K562 (cell line): ENCODE data around the gene IKZF3. TPM values are rescaled to one million over a fixed set of nuclear protein-coding genes. Genes with fewer than 3 reads are reported as not detected.

Source experiments
- IFI16 ChIP-seq: fragments of 250-450 bp; sonication (Bioruptor Pico); IDR thresholded peaks from 2 replicates; pipeline ENCODE4 v2.1.2; 2022; ENCODE audit warnings: mild to moderate bottlenecking, inconsistent platforms
- IRF2 ChIP-seq: sonication (generic); formaldehyde crosslinking; IDR thresholded peaks from 2 replicates; pipeline ENCODE4 v1.8.1; 2022; ENCODE audit warnings: mild to moderate bottlenecking, missing genetic modification reagents
- KLF16 ChIP-seq: IDR thresholded peaks from 2 replicates; pipeline ENCODE4 v1.6.1; 2016; ENCODE audit warnings: antibody characterized with exemption
- LARP7 ChIP-seq: fragments of 450-650 bp; IDR thresholded peaks from 2 replicates; pipeline ENCODE4 v1.6.1; 2016
- MYNN ChIP-seq, 2 experiments: sonication (generic); formaldehyde crosslinking in 1 of 2; IDR thresholded peaks; 2 replicates each; pipeline versions ENCODE4 v1.5.0 to v1.6.1; 2016 to 2020; ENCODE audit warnings: antibody characterized with exemption in 1 of 2, missing genetic modification reagents in 1 of 2
- NFIC ChIP-seq: fragments of 450-650 bp; IDR thresholded peaks from 2 replicates; pipeline ENCODE4 v1.6.1; 2017; ENCODE audit warnings: mild to moderate bottlenecking, inconsistent platforms
- PHB ChIP-seq: fragments of 250-450 bp; sonication (Bioruptor Pico); IDR thresholded peaks from 2 replicates; pipeline ENCODE4 v1.5.0; 2021
- RFX7 ChIP-seq: fragments of 250-450 bp; sonication (Bioruptor Pico); IDR thresholded peaks from 2 replicates; pipeline ENCODE4 v1.5.1; 2021; ENCODE audit warnings: mild to moderate bottlenecking
- SMARCA5 ChIP-seq: fragments of 450-650 bp; IDR thresholded peaks from 2 replicates; pipeline ENCODE4 v1.6.1; 2016
- SRF ChIP-seq, 2 experiments: fragments of 250-450, 450-650 bp in 1 of 2; sonication (Bioruptor Pico) in 1 of 2; sonication (generic) in 1 of 2; formaldehyde crosslinking; IDR thresholded peaks; 2 replicates each; pipeline versions ENCODE4 v1.5.0 to v1.5.1; 2020 to 2022; ENCODE audit warnings: mild to moderate bottlenecking in 1 of 2, missing genetic modification reagents in 1 of 2
- SRSF9 ChIP-seq: fragments of 200-400 bp; formaldehyde crosslinking; IDR thresholded peaks from 2 replicates; pipeline ENCODE4 v1.6.1; 2017; ENCODE audit warnings: low read depth, low read length, borderline replicate concordance
- U2AF2 ChIP-seq: fragments of 200-400 bp; formaldehyde crosslinking; optimal IDR thresholded peaks from 2 replicates; pipeline ENCODE3; 2017; ENCODE audit warnings: low read depth, mild to moderate bottlenecking, low read length
- ZNF445 ChIP-seq: fragments of 250-450 bp; sonication (Bioruptor Pico); IDR thresholded peaks from 2 replicates; pipeline ENCODE4 v1.4.0; 2020; ENCODE audit warnings: low read depth, mild to moderate bottlenecking, moderate library complexity
- ZNF668 ChIP-seq: fragments of 250-450 bp; sonication (Bioruptor Pico); IDR thresholded peaks from 2 replicates; pipeline ENCODE4 v1.8.0; 2022; ENCODE audit warnings: mild to moderate bottlenecking, inconsistent platforms
- polyA plus RNA-seq, 8 experiments: library from polyadenylated mRNA; depleted of rRNA in 4 of 8; stranded (reverse) in 5 of 8; unstranded in 3 of 8; fragments of >200 nt; fragmentation: Nextera tagmentation in 2 of 8; fragmentation: Illumina TruSeq in 1 of 8; extraction: Ambion mirVana in 2 of 8; extraction: Trizol in 1 of 8; gene quantifications; 2 replicates each; pipeline versions ENCODE4 v1.2.1 to v1.2.3, GENCODE V29; 2011 to 2014; ENCODE audit warnings: inconsistent platforms in 1 of 8, missing spikeins in 1 of 8
- total RNA-seq, 7 experiments: library from RNA; depleted of rRNA in 6 of 7; stranded (reverse); fragments of >200 nt in 6 of 7; fragmentation: Illumina TruSeq in 2 of 7; extraction: Trizol in 2 of 7; gene quantifications; 2 replicates each; pipeline versions ENCODE4 v1.2.1 to v1.2.3, GENCODE V29; 2011 to 2021; ENCODE audit warnings: low replicate concordance in 1 of 7
- TF ChIP-seq, protein P1 (sequence below): fragments of 450-650 bp; IDR thresholded peaks from 2 replicates; pipeline ENCODE4 v1.6.1; 2016; ENCODE audit warnings: mild to moderate bottlenecking, moderate library complexity

IKZF3 gene
- total and polyA plus RNA-seq, 9 of the 15 experiments (the other 6 are each of a cell fraction or from before 2014, with no cell fraction given): 0.06 to 1.6 (median 0.62) TPM

DNA sequence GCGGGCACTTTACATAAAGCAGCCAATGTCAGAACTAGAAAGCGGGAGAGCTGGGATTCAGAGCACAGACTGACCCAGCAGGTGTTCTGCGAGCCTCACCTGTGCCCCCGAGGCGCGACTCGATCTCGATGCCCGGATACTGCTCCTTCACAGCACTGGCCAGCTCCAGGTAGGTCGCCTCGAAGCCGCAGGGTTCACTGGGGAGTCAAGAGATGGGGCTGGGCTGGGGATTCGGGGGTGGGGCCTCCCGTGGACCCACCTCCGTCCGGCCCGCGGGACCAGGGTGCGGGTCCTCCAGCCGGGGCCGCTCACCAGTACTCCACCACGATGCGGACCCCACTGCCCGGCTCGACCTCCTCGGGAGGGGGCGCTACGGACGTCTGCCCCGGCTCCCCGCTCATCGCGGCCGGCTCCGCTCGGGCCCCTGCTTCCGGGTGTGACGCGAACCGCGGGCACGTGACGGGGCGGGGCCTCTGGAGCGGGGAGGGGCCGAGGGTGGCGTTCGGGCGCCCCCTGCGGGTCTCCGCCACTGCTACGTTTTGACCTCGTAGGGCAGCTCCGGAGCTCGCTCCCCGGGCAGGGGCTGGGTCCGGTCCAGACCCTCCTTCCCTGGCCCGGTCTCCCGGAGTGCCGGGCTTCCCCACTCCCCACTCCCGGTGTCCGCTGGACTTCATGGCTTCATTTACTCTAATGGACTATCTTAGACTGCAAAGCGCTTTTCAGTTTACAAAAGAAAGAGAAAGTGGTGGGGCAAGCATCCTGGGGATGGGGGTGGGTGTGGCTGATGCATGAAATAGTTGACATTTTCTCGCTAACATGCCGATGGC is 133.8 kb downstream of the IKZF3 start, which contains the start of gene MIEN1 (continued):
- TF ChIP-seq IRF2 (CRISPR knock-in tag) (no peak), SMARCA5 (no peak), LARP7 (no peak), PHB (CRISPR knock-in tag) (no peak), ZNF668 (CRISPR knock-in tag) (no peak), NFIC (no peak), RFX7 (CRISPR knock-in tag) (no peak), MYNN (IDR thresholded peaks at IDR 0.05) (peak; percentile 28; the same call in 1 of the 2 replicates), MYNN (CRISPR knock-in tag; IDR thresholded peaks at IDR 0.05) (no peak), SRF (CRISPR knock-in tag; IDR thresholded peaks at IDR 0.05) (no peak), IFI16 (CRISPR knock-in tag) (no peak), SRSF9 (no peak), U2AF2 (no peak), KLF16 (0 out of 2 replicates have a peak, but pooled peaks have one; percentile 34), ZNF445 (CRISPR knock-in tag) (no peak)
- TF ChIP-seq, protein P1, sequence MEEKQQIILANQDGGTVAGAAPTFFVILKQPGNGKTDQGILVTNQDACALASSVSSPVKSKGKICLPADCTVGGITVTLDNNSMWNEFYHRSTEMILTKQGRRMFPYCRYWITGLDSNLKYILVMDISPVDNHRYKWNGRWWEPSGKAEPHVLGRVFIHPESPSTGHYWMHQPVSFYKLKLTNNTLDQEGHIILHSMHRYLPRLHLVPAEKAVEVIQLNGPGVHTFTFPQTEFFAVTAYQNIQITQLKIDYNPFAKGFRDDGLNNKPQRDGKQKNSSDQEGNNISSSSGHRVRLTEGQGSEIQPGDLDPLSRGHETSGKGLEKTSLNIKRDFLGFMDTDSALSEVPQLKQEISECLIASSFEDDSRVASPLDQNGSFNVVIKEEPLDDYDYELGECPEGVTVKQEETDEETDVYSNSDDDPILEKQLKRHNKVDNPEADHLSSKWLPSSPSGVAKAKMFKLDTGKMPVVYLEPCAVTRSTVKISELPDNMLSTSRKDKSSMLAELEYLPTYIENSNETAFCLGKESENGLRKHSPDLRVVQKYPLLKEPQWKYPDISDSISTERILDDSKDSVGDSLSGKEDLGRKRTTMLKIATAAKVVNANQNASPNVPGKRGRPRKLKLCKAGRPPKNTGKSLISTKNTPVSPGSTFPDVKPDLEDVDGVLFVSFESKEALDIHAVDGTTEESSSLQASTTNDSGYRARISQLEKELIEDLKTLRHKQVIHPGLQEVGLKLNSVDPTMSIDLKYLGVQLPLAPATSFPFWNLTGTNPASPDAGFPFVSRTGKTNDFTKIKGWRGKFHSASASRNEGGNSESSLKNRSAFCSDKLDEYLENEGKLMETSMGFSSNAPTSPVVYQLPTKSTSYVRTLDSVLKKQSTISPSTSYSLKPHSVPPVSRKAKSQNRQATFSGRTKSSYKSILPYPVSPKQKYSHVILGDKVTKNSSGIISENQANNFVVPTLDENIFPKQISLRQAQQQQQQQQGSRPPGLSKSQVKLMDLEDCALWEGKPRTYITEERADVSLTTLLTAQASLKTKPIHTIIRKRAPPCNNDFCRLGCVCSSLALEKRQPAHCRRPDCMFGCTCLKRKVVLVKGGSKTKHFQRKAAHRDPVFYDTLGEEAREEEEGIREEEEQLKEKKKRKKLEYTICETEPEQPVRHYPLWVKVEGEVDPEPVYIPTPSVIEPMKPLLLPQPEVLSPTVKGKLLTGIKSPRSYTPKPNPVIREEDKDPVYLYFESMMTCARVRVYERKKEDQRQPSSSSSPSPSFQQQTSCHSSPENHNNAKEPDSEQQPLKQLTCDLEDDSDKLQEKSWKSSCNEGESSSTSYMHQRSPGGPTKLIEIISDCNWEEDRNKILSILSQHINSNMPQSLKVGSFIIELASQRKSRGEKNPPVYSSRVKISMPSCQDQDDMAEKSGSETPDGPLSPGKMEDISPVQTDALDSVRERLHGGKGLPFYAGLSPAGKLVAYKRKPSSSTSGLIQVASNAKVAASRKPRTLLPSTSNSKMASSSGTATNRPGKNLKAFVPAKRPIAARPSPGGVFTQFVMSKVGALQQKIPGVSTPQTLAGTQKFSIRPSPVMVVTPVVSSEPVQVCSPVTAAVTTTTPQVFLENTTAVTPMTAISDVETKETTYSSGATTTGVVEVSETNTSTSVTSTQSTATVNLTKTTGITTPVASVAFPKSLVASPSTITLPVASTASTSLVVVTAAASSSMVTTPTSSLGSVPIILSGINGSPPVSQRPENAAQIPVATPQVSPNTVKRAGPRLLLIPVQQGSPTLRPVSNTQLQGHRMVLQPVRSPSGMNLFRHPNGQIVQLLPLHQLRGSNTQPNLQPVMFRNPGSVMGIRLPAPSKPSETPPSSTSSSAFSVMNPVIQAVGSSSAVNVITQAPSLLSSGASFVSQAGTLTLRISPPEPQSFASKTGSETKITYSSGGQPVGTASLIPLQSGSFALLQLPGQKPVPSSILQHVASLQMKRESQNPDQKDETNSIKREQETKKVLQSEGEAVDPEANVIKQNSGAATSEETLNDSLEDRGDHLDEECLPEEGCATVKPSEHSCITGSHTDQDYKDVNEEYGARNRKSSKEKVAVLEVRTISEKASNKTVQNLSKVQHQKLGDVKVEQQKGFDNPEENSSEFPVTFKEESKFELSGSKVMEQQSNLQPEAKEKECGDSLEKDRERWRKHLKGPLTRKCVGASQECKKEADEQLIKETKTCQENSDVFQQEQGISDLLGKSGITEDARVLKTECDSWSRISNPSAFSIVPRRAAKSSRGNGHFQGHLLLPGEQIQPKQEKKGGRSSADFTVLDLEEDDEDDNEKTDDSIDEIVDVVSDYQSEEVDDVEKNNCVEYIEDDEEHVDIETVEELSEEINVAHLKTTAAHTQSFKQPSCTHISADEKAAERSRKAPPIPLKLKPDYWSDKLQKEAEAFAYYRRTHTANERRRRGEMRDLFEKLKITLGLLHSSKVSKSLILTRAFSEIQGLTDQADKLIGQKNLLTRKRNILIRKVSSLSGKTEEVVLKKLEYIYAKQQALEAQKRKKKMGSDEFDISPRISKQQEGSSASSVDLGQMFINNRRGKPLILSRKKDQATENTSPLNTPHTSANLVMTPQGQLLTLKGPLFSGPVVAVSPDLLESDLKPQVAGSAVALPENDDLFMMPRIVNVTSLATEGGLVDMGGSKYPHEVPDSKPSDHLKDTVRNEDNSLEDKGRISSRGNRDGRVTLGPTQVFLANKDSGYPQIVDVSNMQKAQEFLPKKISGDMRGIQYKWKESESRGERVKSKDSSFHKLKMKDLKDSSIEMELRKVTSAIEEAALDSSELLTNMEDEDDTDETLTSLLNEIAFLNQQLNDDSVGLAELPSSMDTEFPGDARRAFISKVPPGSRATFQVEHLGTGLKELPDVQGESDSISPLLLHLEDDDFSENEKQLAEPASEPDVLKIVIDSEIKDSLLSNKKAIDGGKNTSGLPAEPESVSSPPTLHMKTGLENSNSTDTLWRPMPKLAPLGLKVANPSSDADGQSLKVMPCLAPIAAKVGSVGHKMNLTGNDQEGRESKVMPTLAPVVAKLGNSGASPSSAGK: no peak
